Kidney capillary endothelial cell (primary cell): ENCODE data around the gene IRX4.

Source experiments
- DNase-seq: peaks from one replicate; pipeline ENCODE4 v3.0.0-alpha.2; 2018; ENCODE audit warnings: low spot score

IRX4 gene

GRCh38 chr5:1836176-1836890 lies 46.4 kb downstream of the IRX4 start:
- no peak for DNase-seq

DNA sequence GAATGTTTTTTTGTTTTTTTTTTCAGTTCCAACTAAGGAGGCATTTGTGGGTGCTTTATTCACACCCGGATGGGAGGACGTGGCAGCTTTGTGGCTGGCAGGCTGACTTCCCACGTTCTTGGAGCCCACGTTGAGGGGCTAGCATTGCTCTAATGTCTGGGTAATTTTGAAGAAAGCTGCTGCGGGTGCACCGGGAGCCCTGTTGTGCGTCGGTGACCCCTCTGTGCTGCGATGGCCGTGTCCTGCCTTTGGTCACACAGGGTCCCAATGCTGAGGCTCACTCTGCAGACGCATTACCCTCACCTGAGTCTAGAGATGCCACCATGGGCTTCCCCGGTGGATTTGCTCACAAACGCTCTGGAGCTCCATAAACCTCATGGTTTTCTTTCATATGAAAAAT lies 47.3 kb downstream of the IRX4 start:
- no peak for DNase-seq

DNA sequence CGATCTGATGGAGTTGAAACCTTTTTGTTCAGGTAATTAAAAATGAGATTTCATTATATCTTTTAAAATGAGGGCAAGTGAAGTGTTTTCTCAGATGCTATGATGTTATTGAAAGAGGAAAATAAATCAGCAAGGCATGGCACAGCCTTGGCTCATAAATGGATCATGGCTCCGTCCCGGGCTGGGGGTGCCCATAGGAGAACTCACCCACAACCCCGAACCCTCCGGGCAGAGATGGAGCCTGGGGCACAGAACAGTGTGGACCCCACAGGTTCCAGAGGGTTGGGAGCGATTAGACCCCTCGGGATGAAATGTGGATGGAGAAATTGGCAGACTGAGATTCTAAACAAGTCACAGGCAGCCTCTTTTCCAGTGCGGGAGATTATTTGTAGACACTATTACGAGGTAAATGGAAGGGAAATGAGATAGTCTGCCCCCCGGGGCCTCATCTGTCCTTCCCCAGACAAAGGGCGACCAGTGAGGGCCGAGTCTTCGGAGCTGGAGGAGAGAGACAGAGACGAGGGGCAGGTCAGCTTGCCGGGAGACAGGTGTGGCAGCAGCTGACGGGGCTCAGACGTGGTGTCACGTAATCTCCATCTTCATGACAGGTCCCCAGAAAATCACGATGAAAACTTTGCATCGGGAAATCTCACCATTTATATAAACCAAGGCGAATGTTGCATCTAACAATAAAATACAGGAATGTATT lies 47.9 kb downstream of the IRX4 start:
- DNase-seq = no peak

GRCh38 chr5:1834022-1834551 lies 48.6 kb downstream of the IRX4 start:
- no peak for DNase-seq

- no peak for DNase-seq
These were observed 49.3 kb downstream of the IRX4 start for GRCh38 chr5:1833264-1834021.

DNA sequence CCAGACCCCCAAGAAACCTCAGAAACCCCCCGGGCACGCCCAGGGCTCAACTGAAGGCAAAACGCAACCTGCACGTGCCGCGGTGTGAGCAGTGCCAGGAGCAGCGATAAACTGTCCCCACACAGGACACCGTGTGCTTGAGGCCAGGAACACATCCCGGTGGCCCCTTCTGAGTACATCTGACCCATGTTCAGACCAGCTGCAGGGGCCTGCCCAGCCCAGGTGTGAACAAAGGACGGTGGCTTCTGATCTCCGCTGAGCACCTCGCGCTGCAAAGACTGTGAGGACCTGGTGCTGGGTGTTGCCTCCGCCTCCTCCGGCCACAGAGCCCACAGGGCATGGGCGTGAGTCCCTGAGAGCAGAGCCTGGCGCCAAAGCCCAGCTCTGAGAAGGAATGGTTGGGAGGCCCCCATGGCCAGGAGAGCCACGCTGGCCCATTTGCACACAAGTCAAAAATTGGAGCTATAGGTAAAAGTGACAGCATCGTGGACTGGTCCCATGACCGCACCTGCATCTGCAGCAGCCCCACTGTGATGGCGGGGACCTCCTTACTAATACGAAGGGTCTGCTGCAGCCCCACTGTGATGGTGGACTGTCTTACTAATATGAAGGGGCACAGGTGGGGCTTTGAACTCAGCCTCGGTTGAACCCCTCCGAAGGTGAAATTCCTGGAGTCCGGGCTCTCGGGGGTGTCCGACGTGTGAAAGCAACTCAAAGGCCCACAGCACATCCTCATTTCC lies 50.0 kb downstream of the IRX4 start:
- DNase-seq = no peak

- DNase-seq = no peak
These were observed 50.9 kb downstream of the IRX4 start for GRCh38 chr5:1831677-1832313.

GRCh38 chr5:1831257-1831656 lies 51.5 kb downstream of the IRX4 start:
- DNase-seq = no peak

DNA sequence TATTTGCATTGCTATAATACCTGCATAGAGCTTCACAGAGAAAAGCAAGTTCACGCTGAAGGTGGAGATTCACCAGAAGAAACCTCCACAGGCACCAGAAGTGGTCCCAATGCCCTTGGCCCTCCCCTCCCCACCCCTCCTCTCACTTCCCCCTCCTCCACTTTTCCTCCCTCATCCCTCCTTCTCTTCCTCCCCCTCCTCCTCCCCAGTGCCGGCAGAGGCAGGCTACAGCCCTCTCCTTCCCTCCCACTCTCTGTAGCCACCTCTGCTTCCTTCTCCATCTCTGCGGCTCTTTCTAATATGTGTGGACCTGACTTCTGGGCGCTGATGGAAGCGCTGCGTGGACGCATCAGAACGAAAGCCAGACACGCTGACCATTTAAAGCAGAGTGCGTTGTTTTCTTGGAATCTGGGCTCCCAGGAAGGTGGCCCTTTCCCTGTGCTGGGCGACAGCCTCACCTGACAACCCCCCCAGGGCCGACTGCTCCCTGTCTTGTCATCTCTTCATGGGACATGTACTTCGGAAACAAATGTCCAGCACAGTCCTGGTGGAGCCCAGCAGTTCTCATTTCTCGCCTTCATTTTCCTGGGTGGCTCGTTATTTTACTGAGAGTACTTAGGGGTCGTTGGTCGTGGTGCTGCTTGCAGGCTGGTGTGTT lies 52.0 kb downstream of the IRX4 start:
- no peak for DNase-seq

- DNase-seq = no peak
These were observed 54.8 kb downstream of the IRX4 start for GRCh38 chr5:1827886-1828397.
